Neural crest cell (in vitro differentiated cells): ENCODE results near the gene PARK7. TPM values are rescaled to one million over a fixed set of nuclear protein-coding genes. Genes with fewer than 3 reads are reported as not detected.

ENCODE experiments used
- DNase-seq: peaks from one replicate; pipeline ENCODE4 v3.0.0; 2021; ENCODE audit warnings: low read depth, mixed read lengths, low spot score
- H3K27ac Mint-ChIP-seq: one replicate; pipeline ENCODE4 v1.8.0; 2021; ENCODE audit warnings: mild to moderate bottlenecking, mixed read lengths; ENCODE audit not compliant: unreplicated experiment
- H3K27me3 Mint-ChIP-seq: 2 replicates; pipeline ENCODE4 v1.8.0; 2021; ENCODE audit warnings: low read depth, mild to moderate bottlenecking, mixed read lengths
- H3K36me3 Mint-ChIP-seq: 2 replicates; pipeline ENCODE4 v1.8.0; 2021; ENCODE audit warnings: low read depth, mild to moderate bottlenecking, mixed read lengths
- H3K4me1 Mint-ChIP-seq: 2 replicates; pipeline ENCODE4 v1.8.0; 2021; ENCODE audit warnings: mixed read lengths
- H3K4me3 Mint-ChIP-seq: one replicate; pipeline ENCODE4 v1.8.0; 2021; ENCODE audit warnings: mild to moderate bottlenecking, mixed read lengths
- H3K9me3 Mint-ChIP-seq: 2 replicates; pipeline ENCODE4 v1.8.0; 2021; ENCODE audit warnings: mixed read lengths
- CTCF ChIP-seq: fragments of 200-600 bp; sonication (generic); conservative IDR thresholded peaks from 2 replicates; pipeline ENCODE4 v1.5.0; 2021; ENCODE audit warnings: antibody characterized with exemption, mild to moderate bottlenecking
- total RNA-seq: library from RNA; stranded (reverse); gene quantifications from 2 replicates; pipeline ENCODE4 v1.2.1, GENCODE V29; 2021

Gene PARK7
- total RNA-seq, 1 donor from 2014 or later: 386 TPM

GRCh38 chr1:7975212-7975865 is 13.8 kb downstream of the PARK7 start:
- no peak overlapping the region for H3K27ac Mint-ChIP-seq
- peaks cover 6% of the 10 kb centered on the region for H3K4me1 Mint-ChIP-seq
- no peaks in the 10 kb centered on the region for H3K9me3 Mint-ChIP-seq
- TF ChIP-seq CTCF: peak; percentile 95
- H3K4me3 Mint-ChIP-seq: no peak overlapping the region
- H3K27me3 Mint-ChIP-seq: no peaks in the 10 kb centered on the region
- peaks cover 33% of the 10 kb centered on the region for H3K36me3 Mint-ChIP-seq
- peak; percentile 70 for DNase-seq

GRCh38 chr1:7980984-7981383 is 19.5 kb downstream of the PARK7 start:
- Mint-ChIP-seq H3K27ac (peak overlapping the region; percentile 22), H3K4me3 (no peak overlapping the region), H3K36me3 (peaks cover 18% of the 10 kb centered on the region), H3K27me3 (no peaks in the 10 kb centered on the region), H3K9me3 (no peaks in the 10 kb centered on the region), H3K4me1 (peaks cover 16% of the 10 kb centered on the region)
- TF ChIP-seq CTCF: no peak
- DNase-seq: no peak

GRCh38 chr1:7983086-7983778 is 21.7 kb downstream of the PARK7 start:
- peaks cover 22% of the 10 kb centered on the region for H3K36me3 Mint-ChIP-seq

GRCh38 chr1:7984811-7985210 is 23.3 kb downstream of the PARK7 start:
- no peak for DNase-seq
- Mint-ChIP-seq H3K4me3 (no peak overlapping the region), H3K27ac (peak overlapping the region; percentile 5), H3K36me3 (peaks cover 21% of the 10 kb centered on the region), H3K9me3 (no peaks in the 10 kb centered on the region), H3K27me3 (no peaks in the 10 kb centered on the region), H3K4me1 (peaks cover 16% of the 10 kb centered on the region)
- no peak for TF ChIP-seq CTCF

More at GRCh38 chr1:7983086-7983778, 21.7 kb downstream of the PARK7 start:
- H3K27me3 Mint-ChIP-seq: no peaks in the 10 kb centered on the region
- no peaks in the 10 kb centered on the region for H3K9me3 Mint-ChIP-seq
- no peak overlapping the region for H3K4me3 Mint-ChIP-seq
- no peak for TF ChIP-seq CTCF
- no peak for DNase-seq
- H3K27ac Mint-ChIP-seq: no peak overlapping the region
- peaks cover 16% of the 10 kb centered on the region for H3K4me1 Mint-ChIP-seq

- Mint-ChIP-seq H3K27me3 (no peaks in the 10 kb centered on the region), H3K9me3 (no peaks in the 10 kb centered on the region), H3K27ac (peak overlapping the region; percentile 60), H3K4me1 (peaks cover 16% of the 10 kb centered on the region), H3K36me3 (peaks cover 24% of the 10 kb centered on the region), H3K4me3 (no peak overlapping the region)
- no peak for DNase-seq
- no peak for TF ChIP-seq CTCF
Observed at GRCh38 chr1:7985851-7986612, 24.5 kb downstream of the PARK7 start.
